Activated T-helper 1 cell treated with anti-CD3 and anti-CD28 coated beads, Interleukin-12 subunit alpha, Interleukin-12 subunit beta, Interleukin-2, Interleukin-4 antibody, amounts not matched to agents 30 ng/mL and 10 ng/mL and 1 ng/mL, durations not matched to agents 14 hours and 24 hours and 36 hours (primary cell): Measurements from ENCODE around the gene CACNB1. TPM values are rescaled to one million over a fixed set of nuclear protein-coding genes. Genes with fewer than 3 reads are reported as not detected.

ENCODE experiments used
- DNase-seq: peaks from one replicate; pipeline ENCODE4 v3.0.0; 2021; ENCODE audit warnings: low spot score
- H3K27ac Mint-ChIP-seq: one replicate; pipeline ENCODE4 v1.8.0; 2021; ENCODE audit warnings: mild to moderate bottlenecking, mixed read lengths
- H3K27me3 Mint-ChIP-seq: one replicate; pipeline ENCODE4 v1.8.0; 2022; ENCODE audit warnings: mild to moderate bottlenecking, moderate library complexity, mixed read lengths; ENCODE audit not compliant: insufficient read depth
- H3K36me3 Mint-ChIP-seq: one replicate; pipeline ENCODE4 v1.8.0; 2021; ENCODE audit warnings: low read depth, mixed read lengths
- H3K4me1 Mint-ChIP-seq: one replicate; pipeline ENCODE4 v1.8.0; 2021; ENCODE audit warnings: low read depth, mixed read lengths
- H3K4me3 Mint-ChIP-seq: one replicate; pipeline ENCODE4 v1.8.0; 2021; ENCODE audit warnings: mild to moderate bottlenecking, moderate library complexity, mixed read lengths
- H3K9me3 Mint-ChIP-seq: one replicate; pipeline ENCODE4 v1.8.0; 2021; ENCODE audit warnings: mixed read lengths
- intact Hi-C: fragments of 100-400 bp; cut with micrococcal nuclease; formaldehyde crosslinking; loops from one replicate; pipeline ENCODE4 v1.15.1; 2024
- total RNA-seq: library from RNA; stranded (reverse); gene quantifications from 2 replicates; pipeline ENCODE4 v1.2.3, GENCODE V29; 2022

Gene CACNB1
- total RNA-seq, 1 donor from 2014 or later = 21.8 TPM

GRCh38 chr17:39208136-39208535, 10.7 kb upstream of the CACNB1 start:
- intact Hi-C loops = loop anchor here (5.0 to 10.0 kb wide), 2 partner anchors 194 to 417 kb away; partner anchors contain the start of genes FBXL20 and PPP1R1B
- peaks cover 12% of the 10 kb centered on the region for H3K27me3 Mint-ChIP-seq
- peaks cover 16% of the 10 kb centered on the region for H3K4me1 Mint-ChIP-seq
- peaks cover 17% of the 10 kb centered on the region for H3K36me3 Mint-ChIP-seq
- H3K9me3 Mint-ChIP-seq = no peaks in the 10 kb centered on the region
- no peak overlapping the region for H3K4me3 Mint-ChIP-seq
- H3K27ac Mint-ChIP-seq = no peak overlapping the region
- no peak for DNase-seq

- no peak overlapping the region for H3K4me3 Mint-ChIP-seq
- peaks cover 43% of the 10 kb centered on the region for H3K36me3 Mint-ChIP-seq
- H3K4me1 Mint-ChIP-seq = peaks cover 31% of the 10 kb centered on the region
- no peak for DNase-seq
- intact Hi-C loops = loop anchor here (5.0 to 10.0 kb wide), 2 partner anchors 197 to 420 kb away; partner anchors contain the start of genes FBXL20 and PPP1R1B
- peaks cover 3% of the 10 kb centered on the region for H3K27me3 Mint-ChIP-seq
- H3K27ac Mint-ChIP-seq = no peak overlapping the region
- H3K9me3 Mint-ChIP-seq = no peaks in the 10 kb centered on the region
Observed at GRCh38 chr17:39205112-39205526, 7.7 kb upstream of the CACNB1 start.

GRCh38 chr17:39204245-39204644, 6.8 kb upstream of the CACNB1 start:
- Mint-ChIP-seq H3K9me3 (no peaks in the 10 kb centered on the region), H3K4me1 (peaks cover 37% of the 10 kb centered on the region), H3K4me3 (no peak overlapping the region), H3K27me3 (peaks cover 3% of the 10 kb centered on the region), H3K36me3 (peaks cover 45% of the 10 kb centered on the region), H3K27ac (peak overlapping the region; percentile 56)
- intact Hi-C loops = loop anchor here (10.0 kb wide), 1 partner anchor 421 kb away; the partner anchor contains the start of gene PPP1R1B
- no peak for DNase-seq

GRCh38 chr17:39200957-39201510, 3.6 kb upstream of the CACNB1 start:
- Mint-ChIP-seq H3K27me3 (no peaks in the 10 kb centered on the region), H3K36me3 (peaks cover 45% of the 10 kb centered on the region), H3K9me3 (no peaks in the 10 kb centered on the region), H3K4me3 (peak overlapping the region; percentile 93), H3K4me1 (peaks cover 42% of the 10 kb centered on the region), H3K27ac (peak overlapping the region; percentile 98)
- DNase-seq = no peak
- intact Hi-C loops = loop anchor here (1.0 to 10.0 kb wide), 3 partner anchors 47 to 424 kb away; partner anchors contain the start of genes PIP4K2B and PPP1R1B

DNA sequence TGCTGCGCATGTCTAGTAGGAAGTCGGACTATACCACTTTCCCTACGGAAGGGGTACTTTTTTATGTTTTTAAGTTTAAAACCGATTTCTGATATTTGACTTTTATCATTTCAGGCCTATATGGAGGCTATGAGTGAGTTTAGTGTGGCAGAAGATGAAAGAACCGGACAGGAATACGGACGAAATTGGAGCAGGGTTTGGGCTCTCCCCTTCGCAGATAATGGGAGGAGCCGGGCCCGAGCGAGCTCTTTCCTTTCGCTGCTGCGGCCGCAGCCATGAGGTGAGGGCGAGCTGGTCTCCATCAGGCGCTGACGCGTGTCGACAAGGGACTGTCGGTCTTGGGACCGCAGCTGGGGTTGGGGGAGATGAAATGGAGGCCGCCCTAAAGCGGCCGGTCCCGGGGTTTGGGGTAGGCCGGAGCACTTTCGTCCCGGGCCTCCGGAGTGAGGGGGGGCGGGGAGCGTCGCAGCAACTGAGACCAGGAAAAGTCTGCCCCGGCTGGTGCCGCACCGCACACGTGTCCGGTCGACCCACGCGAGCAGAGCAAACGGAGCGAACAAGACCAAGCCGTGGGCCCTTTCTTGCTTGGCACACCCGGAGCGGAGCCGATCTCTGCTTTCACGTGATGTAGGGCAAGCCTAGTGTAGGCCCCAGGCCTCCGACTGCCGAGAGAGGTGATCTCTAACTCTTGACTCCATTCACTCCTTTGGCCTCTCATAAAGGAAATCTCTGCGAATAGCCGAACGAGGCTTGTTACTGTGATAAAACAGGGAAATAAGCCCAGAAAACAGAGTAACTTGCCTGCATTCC, 2.8 kb upstream of the CACNB1 start, which contains the start of gene RPL19:
Gene RPL19 (plus strand): TSS at position 214 of the 810 bp plus-strand sequence. CDS start 62 bp downstream, at position 276.
- Mint-ChIP-seq H3K4me1 (peaks cover 47% of the 10 kb centered on the region), H3K27me3 (no peaks in the 10 kb centered on the region), H3K4me3 (peak within 1 kb of the TSS; percentile 93), H3K36me3 (peaks cover 45% of the 10 kb centered on the region), H3K27ac (peak within 1 kb of the TSS; percentile 98), H3K9me3 (no peaks in the 10 kb centered on the region)
- intact Hi-C loops = loop anchor here (1.0 to 10.0 kb wide), 3 partner anchors 46 to 425 kb away; partner anchors contain the start of genes PIP4K2B and PPP1R1B
- peak; percentile 74 for DNase-seq

DNA sequence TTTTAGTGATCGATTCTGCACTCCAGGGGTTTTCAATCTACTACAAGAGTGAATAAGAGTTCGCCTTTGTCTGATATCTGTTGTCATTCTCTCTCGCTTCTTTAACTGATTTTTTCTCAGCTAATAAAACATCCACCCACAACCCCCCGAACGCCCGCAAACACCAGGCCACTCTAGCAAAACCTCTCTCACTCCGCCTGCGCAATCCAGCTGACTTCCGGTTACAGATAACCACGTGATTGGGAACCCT, 2.3 kb upstream of the CACNB1 start:
- peak overlapping the region; percentile 93 for H3K4me3 Mint-ChIP-seq
- DNase-seq = peak; percentile 84
- intact Hi-C loops = loop anchor here (1.0 to 10.0 kb wide), 6 partner anchors 45 to 447 kb away; partner anchors contain the start of genes CDK12, PIP4K2B, PPP1R1B and PSMB3
- H3K4me1 Mint-ChIP-seq = peaks cover 47% of the 10 kb centered on the region
- H3K36me3 Mint-ChIP-seq = peaks cover 41% of the 10 kb centered on the region
- no peaks in the 10 kb centered on the region for H3K27me3 Mint-ChIP-seq
- H3K27ac Mint-ChIP-seq = peak overlapping the region; percentile 98
- H3K9me3 Mint-ChIP-seq = no peaks in the 10 kb centered on the region

DNA sequence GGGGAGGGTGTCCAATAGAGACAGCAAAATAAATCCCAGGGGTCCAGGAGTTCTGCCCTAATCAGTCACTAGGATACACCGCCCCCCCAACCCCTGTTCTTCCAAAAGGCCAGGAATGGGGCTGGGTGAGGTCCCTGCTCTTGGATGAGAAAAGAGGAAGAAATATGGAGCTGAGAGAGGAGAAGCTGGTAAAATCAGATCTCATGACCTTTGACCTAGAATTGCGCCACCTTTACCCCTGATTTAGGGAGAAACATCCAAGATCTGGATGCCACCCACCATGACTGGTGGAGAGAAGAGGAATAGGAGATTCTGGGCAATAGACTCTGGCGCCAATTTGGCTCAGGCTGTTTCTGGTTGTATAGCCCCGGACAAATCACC, 707 bp upstream of the CACNB1 start:
- intact Hi-C loops = loop anchor here (5.0 kb wide), 3 partner anchors 264 to 446 kb away; partner anchors contain the start of genes CDK12, PSMB3 and RPL23
- Mint-ChIP-seq H3K27ac (peak overlapping the region; percentile 44), H3K9me3 (no peaks in the 10 kb centered on the region), H3K4me3 (peak overlapping the region; percentile 93), H3K27me3 (no peaks in the 10 kb centered on the region), H3K4me1 (peaks cover 56% of the 10 kb centered on the region), H3K36me3 (peaks cover 35% of the 10 kb centered on the region)
- no peak for DNase-seq

DNA sequence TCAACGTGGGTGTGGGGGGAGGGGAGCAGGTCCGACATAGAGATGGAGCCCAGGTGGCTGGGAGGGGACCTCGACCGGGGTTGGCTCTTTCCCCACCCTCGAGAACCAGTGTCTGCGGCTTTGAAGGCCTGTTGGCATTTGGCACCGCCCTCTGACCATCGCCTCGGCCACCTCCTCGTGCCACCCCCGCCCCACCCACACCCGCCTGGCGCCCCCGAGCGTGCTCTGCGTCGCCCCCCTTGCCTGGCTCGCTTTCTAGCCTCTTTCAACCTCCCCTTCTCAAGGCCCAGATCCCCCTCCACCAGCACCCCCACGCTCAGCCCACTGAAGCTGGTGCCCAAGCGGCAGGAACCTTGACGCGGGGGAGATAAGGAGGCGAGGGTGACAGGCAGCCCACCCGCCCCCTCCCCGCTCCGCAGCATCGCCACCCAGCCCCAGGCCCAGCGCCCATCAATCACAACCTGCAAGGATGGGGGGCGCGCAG, 619 bp downstream of the CACNB1 start:
- intact Hi-C loops = loop anchor here (2.0 to 5.0 kb wide), 4 partner anchors 44 to 445 kb away; partner anchors contain the start of genes CDK12, PSMB3 and RPL23
- H3K36me3 Mint-ChIP-seq = peaks cover 29% of the 10 kb centered on the region
- H3K9me3 Mint-ChIP-seq = no peaks in the 10 kb centered on the region
- peak overlapping the region; percentile 68 for H3K27ac Mint-ChIP-seq
- DNase-seq = no peak
- H3K27me3 Mint-ChIP-seq = no peaks in the 10 kb centered on the region
- H3K4me3 Mint-ChIP-seq = peak overlapping the region; percentile 93
- H3K4me1 Mint-ChIP-seq = peaks cover 49% of the 10 kb centered on the region

DNA sequence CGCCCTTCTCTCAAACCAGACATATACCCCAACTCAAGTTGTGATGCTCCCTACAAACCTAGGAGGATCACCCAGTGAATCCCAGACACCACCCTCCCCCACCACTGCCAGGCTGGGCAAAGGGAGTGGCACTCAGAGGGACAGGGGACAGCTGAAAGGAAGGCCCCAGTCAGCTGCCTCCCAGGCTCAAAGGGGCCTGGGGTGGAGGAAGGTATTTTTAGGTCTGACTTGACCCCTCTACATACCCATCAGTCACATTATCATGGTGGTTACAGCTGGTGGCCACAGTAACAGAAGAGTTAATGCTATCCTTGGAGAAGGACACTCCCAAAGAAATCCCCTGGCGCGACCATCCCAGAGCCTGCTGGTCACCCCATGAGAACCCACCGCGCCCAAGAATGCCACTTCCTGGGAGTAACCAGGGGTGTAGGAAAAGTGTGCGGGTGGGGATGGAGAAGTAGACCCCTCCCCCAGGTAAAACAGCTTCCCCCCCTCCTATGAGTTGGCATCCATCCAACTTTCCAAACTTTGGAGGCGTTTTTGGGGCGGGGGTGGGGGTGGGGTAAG, 1.1 kb downstream of the CACNB1 start:
- H3K4me1 Mint-ChIP-seq = peaks cover 44% of the 10 kb centered on the region
- peaks cover 27% of the 10 kb centered on the region for H3K36me3 Mint-ChIP-seq
- H3K4me3 Mint-ChIP-seq = peak overlapping the region; percentile 83
- no peaks in the 10 kb centered on the region for H3K9me3 Mint-ChIP-seq
- H3K27me3 Mint-ChIP-seq = no peaks in the 10 kb centered on the region
- peak overlapping the region; percentile 67 for H3K27ac Mint-ChIP-seq
- DNase-seq = no peak
- intact Hi-C loops = loop anchor here (2.0 to 5.0 kb wide), 4 partner anchors 44 to 444 kb away; partner anchors contain the start of genes CDK12, PSMB3 and RPL23

- Mint-ChIP-seq H3K9me3 (no peaks in the 10 kb centered on the region), H3K36me3 (peaks cover 20% of the 10 kb centered on the region), H3K27me3 (no peaks in the 10 kb centered on the region), H3K4me1 (peaks cover 39% of the 10 kb centered on the region), H3K27ac (peak overlapping the region; percentile 48), H3K4me3 (peak overlapping the region; percentile 83)
- DNase-seq = no peak
- intact Hi-C loops = loop anchor here (2.0 to 5.0 kb wide), 4 partner anchors 43 to 443 kb away; partner anchors contain the start of genes CDK12, PSMB3 and RPL23
Observed at GRCh38 chr17:39195568-39196160, 1.8 kb downstream of the CACNB1 start.

- no peak for DNase-seq
- intact Hi-C loops = loop anchor here (5.0 kb wide), 3 partner anchors 267 to 443 kb away; partner anchors contain the start of genes CDK12, PSMB3 and RPL23
- Mint-ChIP-seq H3K27ac (no peak overlapping the region), H3K27me3 (no peaks in the 10 kb centered on the region), H3K4me1 (peaks cover 39% of the 10 kb centered on the region), H3K4me3 (peak overlapping the region; percentile 83), H3K9me3 (no peaks in the 10 kb centered on the region), H3K36me3 (peaks cover 16% of the 10 kb centered on the region)
Observed at GRCh38 chr17:39194985-39195524, 2.4 kb downstream of the CACNB1 start.
